HCT116 (cell line): ENCODE data around the gene SF1. TPM values are rescaled to one million over a fixed set of nuclear protein-coding genes. Genes with fewer than 3 reads are reported as not detected.

Experiments
- ATAC-seq: fragments of 200-7000 bp; cut with Tn5 transposase; 2 replicates; pipeline ENCODE4 v1.9.1; 2020; ENCODE audit warnings: mild to moderate bottlenecking, moderate library complexity
- BruUV-seq: library from RNA; stranded (reverse); fragments of 400-500 nt; replicated peaks from 2 replicates; lab custom pipeline; 2021; lab: Mats Ljungman, UMichigan
- CTCF ChIA-PET: fragments of 300-600 bp; sonication (Branson Sonifier 250); formaldehyde crosslinking; loops from one replicate; lab custom pipeline; 2021; ENCODE audit warnings: antibody characterized with exemption; lab: Charles Lee
- POLR2A ChIA-PET: fragments of 300-600, 350-600 bp; sonication (Branson Sonifier 250); formaldehyde crosslinking; loops from one replicate; lab custom pipeline; 2021; ENCODE audit warnings: antibody characterized with exemption; lab: Charles Lee
- RAD21 ChIA-PET, 2 experiments: fragments of 300-600 bp; sonication (Branson Sonifier 250); formaldehyde crosslinking; loops; one replicate each; lab custom pipeline; 2023; ENCODE audit warnings: low total read pairs in 2 of 2; ENCODE audit not compliant: uncharacterized antibody in 2 of 2, unreplicated experiment in 2 of 2, low non-redundant PET in 1 of 2; lab: Charles Lee
- DNase-seq: peaks from one replicate; pipeline ENCODE4 v3.0.0-alpha.2; 2010; ENCODE audit warnings: low read depth, low spot score
- H2AFZ ChIP-seq: fragments of 200-600 bp; shearing (Covaris generic), sonication (generic); 2 replicates; pipeline ENCODE4 v1.6.1; 2017; ENCODE audit warnings: low read depth, mixed run types, mixed read lengths, antibody characterized with exemption, low read length; ENCODE audit not compliant: poor library complexity, severe bottlenecking
- H3K27ac ChIP-seq: 2 replicates; pipeline ENCODE4 v1.5.1; 2012; ENCODE audit warnings: low read depth, low read length
- H3K27me3 ChIP-seq: fragments of 200-600 bp; sonication (generic); 2 replicates; pipeline ENCODE4 v1.6.1; 2016; ENCODE audit warnings: mixed run types, low read length, mixed read lengths; ENCODE audit not compliant: insufficient read depth
- H3K36me3 ChIP-seq, 2 experiments: fragments of 200-500 bp in 1 of 2; fragments of 200-600 bp in 1 of 2; sonication (Bioruptor generic) in 1 of 2; sonication (generic) in 1 of 2; 2 replicates each; pipeline versions ENCODE4 v1.5.1 to v1.6.1; 2014 to 2016; ENCODE audit warnings: low read length in 2 of 2, inconsistent platforms in 1 of 2, mixed read lengths in 1 of 2, mixed run types in 1 of 2; ENCODE audit not compliant: insufficient read depth in 2 of 2, control insufficient read depth in 1 of 2
- H3K4me1 ChIP-seq, 2 experiments: fragments of 200-600 bp in 1 of 2; sonication (generic) in 1 of 2; 2 replicates each; pipeline versions ENCODE4 v1.5.1 to v1.6.1; 2012 to 2017; ENCODE audit warnings: low read length in 2 of 2, inconsistent platforms in 1 of 2, mild to moderate bottlenecking in 1 of 2, mixed read lengths in 1 of 2, mixed run types in 1 of 2, moderate library complexity in 1 of 2; ENCODE audit not compliant: insufficient read depth in 2 of 2, control insufficient read depth in 1 of 2
- H3K4me2 ChIP-seq: fragments of 200-600 bp; sonication (generic); 2 replicates; pipeline ENCODE4 v1.6.1; 2017; ENCODE audit warnings: mixed run types, low read length, mixed read lengths
- H3K4me3 ChIP-seq, 2 experiments: fragments of 200-600 bp in 1 of 2; sonication (generic) in 1 of 2; replicated peaks in 1 of 2; 2 replicates each; pipeline ENCODE4 v1.5.1; 2011 to 2016; ENCODE audit warnings: low read length in 2 of 2, control low read depth in 1 of 2, low read depth in 1 of 2, mild to moderate bottlenecking in 1 of 2, mixed read lengths in 1 of 2, mixed run types in 1 of 2
- H3K79me2 ChIP-seq: fragments of 200-600 bp; sonication (generic); 2 replicates; pipeline ENCODE4 v1.6.1; 2017; ENCODE audit warnings: mild to moderate bottlenecking, mixed run types, low read length, moderate library complexity, mixed read lengths; ENCODE audit not compliant: insufficient read depth
- H3K9ac ChIP-seq: fragments of 200-600 bp; sonication (generic); 2 replicates; pipeline ENCODE4 v1.6.1; 2016; ENCODE audit warnings: low read length, mixed read lengths
- H3K9me2 ChIP-seq: fragments of 200-600 bp; sonication (generic), shearing (Covaris generic); 2 replicates; pipeline ENCODE4 v1.6.1; 2017; ENCODE audit warnings: mixed run types, mild to moderate bottlenecking, moderate library complexity; ENCODE audit not compliant: insufficient read depth
- H3K9me3 ChIP-seq, 2 experiments: fragments of 200-500 bp in 1 of 2; fragments of 200-600 bp in 1 of 2; sonication (Bioruptor generic) in 1 of 2; sonication (generic) in 1 of 2; 2 replicates each; pipeline ENCODE4 v1.6.1; 2014 to 2017; ENCODE audit warnings: low read length in 2 of 2, mixed read lengths in 2 of 2, inconsistent platforms in 1 of 2, low read depth in 1 of 2, mild to moderate bottlenecking in 1 of 2, mixed run types in 1 of 2, moderate library complexity in 1 of 2; ENCODE audit not compliant: control insufficient read depth in 1 of 2, insufficient read depth in 1 of 2
- H4K20me1 ChIP-seq: fragments of 200-600 bp; sonication (generic), shearing (Covaris generic); 2 replicates; pipeline ENCODE4 v1.6.1; 2017; ENCODE audit warnings: mixed run types, mild to moderate bottlenecking, moderate library complexity; ENCODE audit not compliant: insufficient read depth
- CEBPB ChIP-seq: IDR thresholded peaks from 2 replicates; pipeline ENCODE4 v1.6.1; 2012; ENCODE audit warnings: low read depth
- CTCF ChIP-seq, 3 experiments: fragments of 200-600 bp in 1 of 3; sonication (generic) in 1 of 3; IDR thresholded peaks in 2 of 3; conservative IDR thresholded peaks in 1 of 3; 2 replicates each; pipeline ENCODE4 v1.5.1; 2012 to 2017; ENCODE audit warnings: low read depth in 2 of 3, low read length in 2 of 3, antibody characterized with exemption in 1 of 3, borderline replicate concordance in 1 of 3, control low read depth in 1 of 3, mild to moderate bottlenecking in 1 of 3, mixed read lengths in 1 of 3, mixed run types in 1 of 3, moderate library complexity in 1 of 3; ENCODE audit not compliant: insufficient read depth in 1 of 3
- EZH2 ChIP-seq: fragments of 200-600 bp; sonication (generic); IDR thresholded peaks from 2 replicates; pipeline ENCODE4 v1.6.1; 2017; ENCODE audit warnings: antibody characterized with exemption, mixed run types
- EZH2phosphoT487 ChIP-seq: fragments of 200-600 bp; IDR thresholded peaks from 2 replicates; pipeline ENCODE4 v1.6.1; 2018; ENCODE audit warnings: antibody characterized with exemption, borderline replicate concordance
- FOSL1 ChIP-seq: IDR thresholded peaks from 2 replicates; pipeline ENCODE4 v1.6.1; 2012; ENCODE audit warnings: low read depth
- MAX ChIP-seq: IDR thresholded peaks from 2 replicates; pipeline ENCODE4 v1.6.1; 2012
- TCF7L2 ChIP-seq: IDR thresholded peaks from 2 replicates; pipeline ENCODE4 v1.7.0; 2011; ENCODE audit warnings: borderline replicate concordance, inconsistent platforms; ENCODE audit not compliant: insufficient read depth, insufficient read length; ENCODE audit errors: extremely low read depth
- intact Hi-C: fragments of 100-400 bp; cut with micrococcal nuclease; formaldehyde crosslinking; loops from 2 replicates; pipeline ENCODE4 v1.10.0; 2022
- total RNA-seq: library from RNA; stranded (reverse); gene quantifications from one replicate; pipeline ENCODE4 v1.2.1, GENCODE V29; 2021; ENCODE audit not compliant: unreplicated experiment

The SF1 gene
- total RNA-seq, 1 experiment from 2014 or later, result 403 TPM

GRCh38 chr11:64750361-64751054 lies 27.8 kb downstream of the SF1 start:
- TF ChIP-seq FOSL1 (no peak), TCF7L2 (no peak), CTCF (IDR thresholded peaks at IDR 0.05 in 2 of 3, conservative IDR thresholded peaks at IDR 0.05 in 1 of 3; ENCODE audit: borderline replicate concordance in 1 of 3, insufficient read depth in 1 of 3, low read depth in 2 of 3, low read length in 2 of 3) (0 out of 6 replicates have a peak, but pooled peaks of 2 of the 3 experiments have one; percentile 5 to 10), EZH2phosphoT487 (no peak), CEBPB (no peak), MAX (no peak), EZH2 (no peak)
- TF ChIP-seq, all 23 proteins: peak for 1
- intact Hi-C loops, result no loop called here
- no peaks in the 10 kb centered on the region for H3K27me3 ChIP-seq
- no peak overlapping the region for H3K27ac ChIP-seq
- H3K9me3 ChIP-seq, result no peaks in the 10 kb centered on the region
- H3K79me2 ChIP-seq, result no peaks in the 10 kb centered on the region
- no peaks in the 10 kb centered on the region for H4K20me1 ChIP-seq
- no TSS peak for BruUV-seq
- ChIA-PET RAD21 (no interaction called here), POLR2A (no interaction called here), CTCF (no interaction called here)
- no peak overlapping the region for H3K4me2 ChIP-seq
- H3K9ac ChIP-seq, result no peak overlapping the region
- 0 out of 2 replicates have a peak, but pooled peaks have one; percentile 18 for ATAC-seq
- no peak overlapping the region for H2AFZ ChIP-seq
- no peak overlapping the region for H3K4me3 ChIP-seq
- H3K36me3 ChIP-seq, result no peaks in the 10 kb centered on the region
- DNase-seq, result no peak
- H3K9me2 ChIP-seq, result no peaks in the 10 kb centered on the region
- no peaks in the 10 kb centered on the region for H3K4me1 ChIP-seq
